Mononuclear cell (primary cell): ENCODE data around the gene BRD2. TPM values are rescaled to one million over a fixed set of nuclear protein-coding genes. Genes with fewer than 3 reads are reported as not detected.

ENCODE experiments used
- H3K27me3 ChIP-seq: 2 replicates; pipeline ENCODE4 v1.6.0; 2011; ENCODE audit warnings: low read length, control low read depth; ENCODE audit not compliant: insufficient read depth
- H3K4me1 ChIP-seq: 2 replicates; pipeline ENCODE4 v1.5.1; 2011; ENCODE audit warnings: mild to moderate bottlenecking, low read length, control low read depth; ENCODE audit not compliant: insufficient read depth
- H3K4me3 ChIP-seq: 2 replicates; pipeline ENCODE4 v1.5.1; 2011; ENCODE audit warnings: mild to moderate bottlenecking, low read length, moderate library complexity
- H3K9me3 ChIP-seq: 2 replicates; pipeline ENCODE4 v1.5.1; 2011; ENCODE audit warnings: low read depth, mild to moderate bottlenecking, control low read depth, low read length
- total RNA-seq: library from RNA; depleted of rRNA; stranded (reverse); fragments of >200 nt; gene quantifications from one replicate; pipeline ENCODE4 v1.2.3, GENCODE V29; 2012

Gene BRD2
- total RNA-seq, 1 donor: 193 TPM

DNA sequence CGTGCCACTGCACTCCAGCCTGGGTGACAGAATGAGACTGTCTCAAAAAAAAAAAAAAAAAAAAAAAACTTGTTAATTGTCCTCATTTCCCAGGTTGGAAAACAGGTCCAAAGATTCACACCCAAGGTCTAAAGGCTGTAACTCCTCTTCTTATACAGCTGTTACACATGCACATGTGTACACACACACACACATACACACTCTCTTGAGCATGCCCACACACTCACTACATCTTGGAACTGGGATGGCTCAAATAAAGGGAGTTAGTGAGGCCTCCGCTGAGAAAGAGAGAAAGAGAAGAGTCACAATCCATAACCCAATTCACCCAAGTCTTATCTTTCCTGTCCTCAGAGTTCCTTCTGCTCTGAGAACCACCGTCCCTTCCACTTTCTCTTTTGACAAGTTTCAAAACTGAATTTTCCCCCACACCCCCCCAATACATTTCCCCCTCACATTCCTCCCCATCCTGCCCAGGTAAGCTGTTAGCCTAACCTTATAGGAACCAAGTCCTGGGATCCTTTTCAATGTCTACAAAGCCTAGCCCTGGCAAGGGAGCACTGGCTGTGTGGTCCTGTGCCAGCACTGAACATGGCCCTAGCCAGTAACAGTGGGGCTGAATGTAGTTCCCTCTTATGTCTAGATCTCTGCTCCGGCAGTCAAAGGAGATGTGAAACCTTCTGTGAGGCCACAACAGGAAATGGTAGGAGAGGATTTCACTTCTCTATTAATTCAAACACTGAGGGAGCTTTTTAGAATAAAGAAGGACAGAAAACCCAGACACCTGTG is 24.3 kb upstream of the BRD2 start:
- Histone ChIP-seq H3K9me3 (no peaks in the 10 kb centered on the region), H3K4me1 (peaks cover 94% of the 10 kb centered on the region), H3K27me3 (no peaks in the 10 kb centered on the region), H3K4me3 (peak overlapping the region; percentile 35)

- Histone ChIP-seq H3K4me3 (no peak overlapping the region), H3K9me3 (no peaks in the 10 kb centered on the region), H3K27me3 (no peaks in the 10 kb centered on the region), H3K4me1 (peaks cover 96% of the 10 kb centered on the region)
These were observed 23.2 kb upstream of the BRD2 start for GRCh38 chr6:32945108-32945760.

- Histone ChIP-seq H3K27me3 (no peaks in the 10 kb centered on the region), H3K9me3 (no peaks in the 10 kb centered on the region), H3K4me3 (no peak overlapping the region), H3K4me1 (peaks cover 97% of the 10 kb centered on the region)
These were observed 22.4 kb upstream of the BRD2 start for GRCh38 chr6:32945953-32946352.

GRCh38 chr6:32946893-32947292 is 21.5 kb upstream of the BRD2 start:
- peaks cover 97% of the 10 kb centered on the region for H3K4me1 ChIP-seq
- no peaks in the 10 kb centered on the region for H3K27me3 ChIP-seq
- no peak overlapping the region for H3K4me3 ChIP-seq
- H3K9me3 ChIP-seq: no peaks in the 10 kb centered on the region

DNA sequence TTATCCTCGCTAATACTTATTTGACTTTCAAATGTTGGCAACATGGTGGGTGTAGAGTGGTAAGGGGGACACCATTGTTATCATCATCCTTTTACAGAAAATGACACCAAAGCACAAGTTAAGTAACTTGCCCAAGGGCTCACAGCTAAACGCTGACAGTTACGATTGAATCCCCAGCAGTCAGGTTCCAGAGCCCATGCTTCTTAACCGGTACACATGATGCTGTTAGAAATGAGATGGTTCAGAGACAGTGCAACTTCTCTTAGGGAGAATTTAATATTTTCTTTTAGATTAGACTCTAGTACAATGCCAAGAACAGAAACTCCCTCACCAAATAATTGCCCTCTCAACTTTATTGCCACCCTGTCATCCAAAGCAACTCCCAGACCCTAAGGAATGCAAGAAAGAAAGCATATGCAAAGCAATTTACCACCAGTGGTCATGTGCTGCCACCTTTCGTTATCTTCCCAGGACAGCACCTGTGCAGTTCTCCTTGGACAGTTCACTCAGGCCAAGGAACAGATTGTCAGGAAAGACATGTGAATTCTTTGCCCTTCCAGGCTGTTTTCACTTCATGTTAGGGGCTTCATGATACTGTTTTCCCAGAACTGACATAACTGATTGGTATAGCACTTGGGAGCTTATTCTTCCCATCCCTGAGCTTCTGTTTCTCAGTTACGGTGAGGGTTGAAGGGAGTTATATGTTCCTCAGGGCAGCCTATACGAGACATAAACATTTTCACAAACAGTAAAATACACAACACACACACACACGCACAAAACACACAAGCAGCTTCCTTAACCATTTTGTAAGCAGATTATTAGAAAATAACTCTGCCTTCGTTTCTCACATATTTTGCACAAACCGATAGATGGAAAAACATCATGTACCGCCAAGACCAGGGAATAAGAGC is 20.6 kb upstream of the BRD2 start:
- no peaks in the 10 kb centered on the region for H3K27me3 ChIP-seq
- H3K9me3 ChIP-seq: no peaks in the 10 kb centered on the region
- no peak overlapping the region for H3K4me3 ChIP-seq
- peaks cover 97% of the 10 kb centered on the region for H3K4me1 ChIP-seq

- no peak overlapping the region for H3K4me3 ChIP-seq
- no peaks in the 10 kb centered on the region for H3K9me3 ChIP-seq
- H3K4me1 ChIP-seq: peaks cover 95% of the 10 kb centered on the region
- H3K27me3 ChIP-seq: no peaks in the 10 kb centered on the region
These were observed 19.3 kb upstream of the BRD2 start for GRCh38 chr6:32949113-32949512.

GRCh38 chr6:32950010-32950409 is 18.4 kb upstream of the BRD2 start:
- H3K9me3 ChIP-seq: no peaks in the 10 kb centered on the region
- H3K4me3 ChIP-seq: no peak overlapping the region
- H3K4me1 ChIP-seq: peaks cover 95% of the 10 kb centered on the region
- no peaks in the 10 kb centered on the region for H3K27me3 ChIP-seq

DNA sequence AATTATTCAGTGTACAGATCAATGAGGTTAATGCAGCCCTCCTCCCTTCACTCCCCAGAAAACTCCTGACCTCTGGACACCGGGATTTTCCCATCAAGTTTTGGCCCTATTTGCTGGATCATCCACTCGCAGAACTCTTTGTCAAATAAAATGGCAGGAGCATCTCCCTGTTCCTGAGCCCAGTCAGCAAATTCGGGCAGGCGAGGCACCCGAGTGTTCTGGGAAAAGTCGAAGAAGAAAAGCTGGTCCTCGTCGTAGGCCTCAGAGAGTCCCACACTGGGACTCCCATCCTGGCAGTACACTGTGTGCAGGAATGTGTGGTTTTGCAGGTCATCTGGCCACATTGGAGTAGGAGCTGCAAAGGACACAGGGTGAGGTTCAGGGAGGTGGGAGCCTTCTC is 17.9 kb upstream of the BRD2 start:
- Histone ChIP-seq H3K27me3 (no peaks in the 10 kb centered on the region), H3K9me3 (no peaks in the 10 kb centered on the region), H3K4me1 (peaks cover 95% of the 10 kb centered on the region), H3K4me3 (no peak overlapping the region)

GRCh38 chr6:32952817-32953739 is 15.3 kb upstream of the BRD2 start, which contains the start of gene HLA-DMA:
Gene HLA-DMA, minus strand, starts transcription at chr6:32953097. Its CDS starts 61 bp downstream, at chr6:32953036.
- Histone ChIP-seq H3K4me3 (peak within 1 kb of the TSS; percentile 74), H3K27me3 (no peaks in the 10 kb centered on the region), H3K9me3 (no peaks in the 10 kb centered on the region), H3K4me1 (peaks cover 79% of the 10 kb centered on the region)

DNA sequence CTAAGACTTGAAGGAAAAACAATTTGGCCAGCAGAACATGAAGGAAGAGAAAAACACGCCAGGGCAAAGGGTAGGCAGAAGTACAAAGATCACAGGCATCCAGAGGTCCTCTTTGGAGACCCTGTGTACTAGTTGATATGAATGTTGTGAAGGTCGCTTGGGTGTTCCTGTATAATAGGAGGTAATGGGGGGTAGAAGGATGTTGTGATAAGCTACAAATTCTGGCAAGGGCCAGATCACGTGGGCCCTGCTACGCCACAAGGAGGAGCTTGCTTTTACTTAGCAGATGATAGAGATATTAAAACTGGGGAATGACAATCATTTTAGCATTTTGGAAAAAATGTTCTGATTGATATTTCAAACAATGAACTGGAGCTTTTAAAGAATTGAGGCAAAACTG is 14.6 kb upstream of the BRD2 start:
- no peak overlapping the region for H3K4me3 ChIP-seq
- no peaks in the 10 kb centered on the region for H3K27me3 ChIP-seq
- H3K9me3 ChIP-seq: no peaks in the 10 kb centered on the region
- peaks cover 72% of the 10 kb centered on the region for H3K4me1 ChIP-seq

DNA sequence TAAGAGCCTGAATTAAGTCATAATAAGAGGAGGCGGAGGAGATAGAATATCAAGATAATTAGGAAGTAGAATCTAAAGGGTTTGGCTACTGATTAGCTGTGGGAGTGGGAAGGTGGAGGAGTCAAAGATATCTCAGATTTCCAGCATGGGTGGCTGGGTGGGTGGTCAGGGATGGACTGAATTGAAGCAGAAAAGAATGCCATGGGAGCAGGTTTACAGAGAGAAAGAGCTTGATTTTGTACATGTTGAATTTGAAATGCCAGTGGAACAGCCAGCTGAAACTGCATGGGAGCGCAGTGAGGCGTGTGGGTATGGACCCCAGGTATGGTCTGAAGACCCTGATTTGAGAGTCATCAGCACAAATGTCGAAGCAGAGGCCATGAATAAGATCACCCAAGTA is 14.1 kb upstream of the BRD2 start:
- peaks cover 67% of the 10 kb centered on the region for H3K4me1 ChIP-seq
- no peak overlapping the region for H3K4me3 ChIP-seq

DNA sequence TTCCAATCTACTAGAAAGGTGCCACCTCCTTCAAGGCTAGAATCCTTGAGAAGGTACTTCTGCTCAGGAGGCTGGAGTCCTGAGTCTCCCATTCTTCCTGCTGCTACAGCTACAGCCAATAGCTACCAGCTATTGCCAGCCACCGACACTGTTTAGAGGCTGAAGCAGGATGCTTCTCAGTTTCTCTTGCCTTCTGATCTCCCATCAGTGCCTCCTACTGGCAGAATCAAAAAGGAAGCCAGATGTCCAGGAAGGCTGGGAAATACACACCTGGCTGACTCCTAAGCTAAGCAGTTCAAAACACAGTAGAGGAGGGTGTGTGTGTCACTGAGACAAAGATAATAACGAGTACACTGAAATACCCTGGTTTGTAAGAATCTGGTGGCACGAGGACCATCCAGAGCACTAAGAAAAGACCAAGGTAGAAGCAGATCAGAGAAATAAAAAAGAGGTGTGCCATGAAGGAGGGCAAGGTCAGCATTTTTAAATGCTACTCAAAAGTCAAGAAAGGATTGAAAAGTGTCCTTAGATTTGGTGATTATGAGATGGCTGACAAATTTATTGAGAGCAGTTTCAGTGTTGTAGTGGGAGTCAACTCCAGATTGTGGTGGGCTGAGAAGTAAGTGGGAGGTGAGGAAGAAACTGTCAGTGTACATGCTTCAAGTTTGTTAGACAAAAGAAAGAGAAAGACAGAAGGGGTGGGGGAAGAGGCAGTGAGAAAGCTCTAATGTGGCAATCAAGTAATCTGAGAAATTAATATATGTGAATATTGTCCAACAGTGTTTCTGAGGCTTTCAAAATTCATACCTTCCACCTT is 13.2 kb upstream of the BRD2 start:
- Histone ChIP-seq H3K27me3 (no peaks in the 10 kb centered on the region), H3K4me1 (peaks cover 58% of the 10 kb centered on the region), H3K4me3 (no peak overlapping the region), H3K9me3 (no peaks in the 10 kb centered on the region)

More for the DNA sequence above, 14.1 kb upstream of the BRD2 start:
- H3K9me3 ChIP-seq: no peaks in the 10 kb centered on the region
- H3K27me3 ChIP-seq: no peaks in the 10 kb centered on the region

DNA sequence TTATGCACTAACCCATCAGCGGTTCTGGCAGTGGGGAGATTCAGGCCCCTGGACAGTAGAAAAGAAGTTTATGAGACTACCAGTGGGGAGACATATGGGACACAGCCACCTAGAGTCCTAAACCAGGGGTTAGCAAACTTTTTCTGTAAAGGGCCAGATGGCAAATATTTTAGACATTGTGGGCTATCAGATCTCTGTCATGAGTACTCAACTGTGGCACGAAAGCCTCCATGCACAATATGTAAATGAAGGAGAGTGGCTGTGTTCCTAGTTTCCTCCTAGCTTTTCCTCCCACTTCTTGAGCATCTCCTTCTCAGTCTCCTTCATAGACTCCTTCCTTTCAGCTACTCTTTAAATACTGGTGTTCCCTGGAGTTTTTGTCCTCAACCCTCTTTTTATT is 12.2 kb upstream of the BRD2 start:
- Histone ChIP-seq H3K4me3 (no peak overlapping the region), H3K4me1 (peaks cover 48% of the 10 kb centered on the region), H3K9me3 (no peaks in the 10 kb centered on the region)

More for the DNA sequence above, 12.2 kb upstream of the BRD2 start:
- no peaks in the 10 kb centered on the region for H3K27me3 ChIP-seq
